Epithelial cell of esophagus (primary cell): ENCODE measurements around the gene SH3BP2.

Experiments
- DNase-seq: peaks from one replicate; pipeline ENCODE4 v3.0.0; 2010; ENCODE audit warnings: low read depth
- H3K4me3 ChIP-seq: 2 replicates; pipeline ENCODE4 v1.5.1; 2011; ENCODE audit warnings: mild to moderate bottlenecking, low read length, control low read depth
- CTCF ChIP-seq: IDR thresholded peaks from 2 replicates; pipeline ENCODE4 v1.5.1; 2011; ENCODE audit warnings: low read depth, mild to moderate bottlenecking, low read length, control low read depth, inconsistent platforms; ENCODE audit not compliant: insufficient read depth; ENCODE audit errors: missing control alignments

The SH3BP2 gene

GRCh38 chr4:2802618-2803531 is 10.0 kb downstream of the SH3BP2 start:
- no peak for TF ChIP-seq CTCF
- no peak overlapping the region for H3K4me3 ChIP-seq
- DNase-seq: no peak

- H3K4me3 ChIP-seq: no peak overlapping the region
- TF ChIP-seq CTCF: no peak
- peak; percentile 65 for DNase-seq
Observed at GRCh38 chr4:2803624-2804448, 11.0 kb downstream of the SH3BP2 start.

- no peak for DNase-seq
- no peak overlapping the region for H3K4me3 ChIP-seq
- TF ChIP-seq CTCF: no peak
Observed at GRCh38 chr4:2804449-2804972, 11.6 kb downstream of the SH3BP2 start.

GRCh38 chr4:2804973-2805501 is 12.2 kb downstream of the SH3BP2 start:
- no peak for TF ChIP-seq CTCF

GRCh38 chr4:2805712-2806389 is 13.0 kb downstream of the SH3BP2 start:
- no peak overlapping the region for H3K4me3 ChIP-seq
- DNase-seq: peak; percentile 40
- TF ChIP-seq CTCF: no peak

More at GRCh38 chr4:2804973-2805501, 12.2 kb downstream of the SH3BP2 start:
- DNase-seq: no peak
- H3K4me3 ChIP-seq: no peak overlapping the region
